Activated naive CD4-positive, alpha-beta T cell treated with anti-CD3 and anti-CD28 coated beads, Interleukin-2, amount 50 U/mL, for 24 hours (primary cell): ENCODE measurements around the gene CAPZB.
A peak's percentile ranks its signal among the peaks of the same experiment; 100 is the strongest.

Experiments
- H3K27ac Mint-ChIP-seq: one replicate; pipeline ENCODE4 v1.8.0; 2021; ENCODE audit warnings: mild to moderate bottlenecking, mixed read lengths
- H3K27me3 Mint-ChIP-seq: one replicate; pipeline ENCODE4 v1.8.0; 2021; ENCODE audit warnings: mixed read lengths
- H3K36me3 Mint-ChIP-seq: one replicate; pipeline ENCODE4 v1.8.0; 2021; ENCODE audit warnings: mixed read lengths
- H3K4me1 Mint-ChIP-seq: one replicate; pipeline ENCODE4 v1.8.0; 2021; ENCODE audit warnings: mixed read lengths
- H3K4me3 Mint-ChIP-seq: one replicate; pipeline ENCODE4 v1.8.0; 2021; ENCODE audit warnings: mild to moderate bottlenecking, mixed read lengths
- H3K9me3 Mint-ChIP-seq: one replicate; pipeline ENCODE4 v1.8.0; 2021; ENCODE audit warnings: mixed read lengths

CAPZB gene

DNA sequence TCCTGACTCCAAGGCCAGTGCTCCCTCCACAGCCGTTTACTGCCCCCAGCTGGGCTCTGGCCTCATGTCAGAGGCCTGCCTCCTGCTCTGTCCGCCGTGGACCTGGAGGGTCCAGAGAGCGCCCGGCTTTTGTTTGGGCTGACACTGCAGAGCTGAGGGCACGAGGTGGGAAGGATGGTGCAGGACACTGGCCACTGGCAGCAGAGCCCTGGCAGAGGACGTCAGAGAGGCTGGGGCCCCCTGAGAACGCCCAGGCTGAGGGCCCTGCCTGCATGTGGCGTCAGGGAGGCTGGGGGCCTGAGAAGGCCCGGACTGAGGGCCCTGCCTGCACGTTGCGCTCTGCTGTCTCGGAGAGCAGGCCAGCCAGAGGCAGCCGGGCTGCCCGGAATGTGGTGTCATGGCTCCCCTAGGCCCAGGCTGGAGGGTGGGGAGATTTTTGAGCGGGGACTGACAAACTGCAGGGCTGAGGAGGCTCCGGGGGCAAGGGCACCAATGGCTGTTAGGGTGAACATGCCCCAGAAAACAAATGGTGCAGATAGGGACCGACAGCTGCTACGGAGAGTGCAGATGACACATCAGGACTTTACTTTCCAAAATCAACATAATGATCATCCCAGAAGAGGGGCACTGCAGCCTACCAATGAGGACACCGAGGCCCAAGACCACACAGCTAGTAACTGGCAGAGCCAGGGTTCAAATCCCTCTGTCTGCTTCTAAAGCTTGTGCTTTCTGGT lies 141.6 kb downstream of the CAPZB start:
- no peaks in the 10 kb centered on the region for H3K9me3 Mint-ChIP-seq
- peaks cover 5% of the 10 kb centered on the region for H3K36me3 Mint-ChIP-seq
- H3K27ac Mint-ChIP-seq, result no peak overlapping the region
- H3K27me3 Mint-ChIP-seq, result no peaks in the 10 kb centered on the region
- H3K4me1 Mint-ChIP-seq, result peaks cover 4% of the 10 kb centered on the region
- H3K4me3 Mint-ChIP-seq, result no peak overlapping the region

DNA sequence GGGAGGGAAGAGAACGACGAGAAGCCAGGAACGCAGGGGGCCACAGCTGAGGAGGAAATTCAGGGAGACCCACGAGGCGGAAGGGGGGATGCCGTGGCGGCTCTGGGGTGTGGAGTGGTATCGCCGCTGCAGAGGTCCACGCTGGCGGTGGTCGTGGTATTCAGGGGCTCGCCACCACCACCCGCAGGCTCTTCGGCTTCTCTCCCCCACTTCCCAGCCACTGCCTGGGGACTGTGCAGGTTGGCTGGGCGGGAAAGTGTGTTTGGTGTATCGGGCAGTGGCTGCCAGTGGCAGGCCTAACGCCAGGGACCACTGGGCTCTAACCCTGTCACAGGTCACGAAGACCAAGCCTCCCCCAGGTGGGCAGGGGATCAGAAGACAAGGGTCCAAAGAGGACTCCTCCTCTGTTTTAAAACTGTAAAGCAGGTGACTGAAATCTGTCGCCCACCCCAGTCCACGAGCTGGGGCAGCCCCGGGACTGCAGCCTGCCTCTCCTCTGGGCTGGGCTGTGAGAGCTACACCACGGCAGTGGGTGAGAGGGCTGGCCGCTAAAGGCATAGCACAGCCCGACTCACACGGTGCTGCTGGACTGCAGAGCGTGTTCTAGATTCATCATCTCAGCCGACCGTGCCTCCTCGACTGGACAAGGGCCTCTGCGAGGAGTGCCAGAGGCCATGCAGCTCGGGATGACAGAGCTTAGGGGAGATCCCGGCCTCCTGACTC lies 142.3 kb downstream of the CAPZB start:
- Mint-ChIP-seq H3K4me3 (no peak overlapping the region), H3K9me3 (no peaks in the 10 kb centered on the region), H3K36me3 (peaks cover 5% of the 10 kb centered on the region), H3K27me3 (no peaks in the 10 kb centered on the region), H3K27ac (no peak overlapping the region), H3K4me1 (peaks cover 4% of the 10 kb centered on the region)

DNA sequence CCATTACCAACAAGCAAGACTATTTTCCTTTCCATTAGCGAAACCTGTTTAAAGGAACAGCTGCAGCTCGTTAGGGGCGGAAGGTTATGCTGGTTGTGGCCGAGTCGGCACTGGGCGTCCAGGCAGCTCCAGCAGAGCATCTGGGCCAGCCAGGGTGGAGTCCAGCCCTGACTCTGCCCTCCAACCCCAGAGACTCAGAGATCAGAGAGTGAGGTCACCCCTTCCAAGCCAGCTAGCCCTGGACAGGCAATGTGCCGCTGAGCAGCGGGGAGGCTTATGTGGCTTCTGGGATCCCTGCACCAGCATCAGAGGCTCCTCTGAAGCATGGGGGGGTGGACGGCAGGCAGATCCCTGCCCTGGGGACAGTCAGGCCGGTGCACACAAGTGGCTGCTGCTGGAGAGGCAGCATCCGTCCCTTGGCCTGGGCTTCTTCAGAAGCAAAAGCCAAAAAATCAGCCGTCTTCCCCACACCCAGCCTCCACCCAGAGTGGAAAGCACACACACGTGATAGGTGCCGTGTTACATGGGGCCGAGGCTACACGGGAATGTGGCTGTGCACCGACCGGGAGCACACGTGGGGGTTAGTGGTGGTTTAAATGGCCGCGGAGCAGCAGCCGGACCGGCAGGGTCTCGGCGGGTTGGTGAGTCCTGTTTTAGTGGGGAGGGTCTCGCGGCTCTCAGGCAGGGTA lies 143.1 kb downstream of the CAPZB start:
- H3K27me3 Mint-ChIP-seq, result no peaks in the 10 kb centered on the region
- no peaks in the 10 kb centered on the region for H3K9me3 Mint-ChIP-seq
- H3K27ac Mint-ChIP-seq, result no peak overlapping the region
- peaks cover 4% of the 10 kb centered on the region for H3K4me1 Mint-ChIP-seq
- H3K36me3 Mint-ChIP-seq, result peaks cover 5% of the 10 kb centered on the region
- no peak overlapping the region for H3K4me3 Mint-ChIP-seq

DNA sequence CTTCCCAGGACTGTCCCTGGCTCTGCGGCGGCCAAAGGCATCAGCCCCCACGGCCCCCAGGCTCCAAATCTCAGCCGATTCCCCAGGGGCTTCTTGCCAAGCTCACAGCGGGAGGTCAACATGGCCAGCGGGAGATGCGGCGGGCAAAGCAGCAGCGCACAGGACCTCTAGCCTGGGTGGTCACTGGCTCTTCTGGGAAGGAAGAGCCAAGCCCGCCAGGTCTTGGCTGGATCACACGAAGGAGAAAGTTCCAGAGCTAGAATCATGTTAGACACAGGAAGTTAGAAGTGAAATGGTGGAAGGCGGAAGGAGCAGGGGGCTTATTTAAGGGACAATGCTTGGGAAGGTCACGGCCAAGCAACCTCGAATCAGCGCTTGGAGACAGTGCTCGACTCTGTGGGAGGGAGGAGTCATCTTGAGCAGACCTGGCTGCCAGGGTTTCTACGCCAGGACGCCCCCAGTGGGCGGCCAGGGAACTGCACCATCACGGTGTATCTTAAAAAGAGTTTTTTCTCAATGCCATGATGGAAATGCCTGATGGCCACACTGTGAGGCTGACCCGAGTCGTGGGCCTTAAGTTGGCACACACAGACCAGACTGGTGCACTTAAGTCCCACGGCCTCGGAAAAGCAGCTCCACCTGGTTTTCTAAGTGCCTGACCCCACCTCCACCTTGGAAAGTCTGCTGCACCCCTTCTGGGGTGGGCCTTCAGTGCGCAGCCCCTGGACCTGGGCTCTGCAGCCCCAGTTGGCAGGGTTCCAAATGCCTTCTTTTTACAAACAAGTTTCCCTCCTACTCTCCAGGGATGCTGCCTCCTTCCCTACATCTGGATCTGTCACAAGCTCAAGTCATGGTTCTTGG lies 143.9 kb downstream of the CAPZB start:
- H3K27ac Mint-ChIP-seq, result peak overlapping the region; percentile 76
- H3K4me1 Mint-ChIP-seq, result peaks cover 4% of the 10 kb centered on the region
- H3K4me3 Mint-ChIP-seq, result no peak overlapping the region
- H3K9me3 Mint-ChIP-seq, result no peaks in the 10 kb centered on the region
- no peaks in the 10 kb centered on the region for H3K27me3 Mint-ChIP-seq
- H3K36me3 Mint-ChIP-seq, result peaks cover 5% of the 10 kb centered on the region

DNA sequence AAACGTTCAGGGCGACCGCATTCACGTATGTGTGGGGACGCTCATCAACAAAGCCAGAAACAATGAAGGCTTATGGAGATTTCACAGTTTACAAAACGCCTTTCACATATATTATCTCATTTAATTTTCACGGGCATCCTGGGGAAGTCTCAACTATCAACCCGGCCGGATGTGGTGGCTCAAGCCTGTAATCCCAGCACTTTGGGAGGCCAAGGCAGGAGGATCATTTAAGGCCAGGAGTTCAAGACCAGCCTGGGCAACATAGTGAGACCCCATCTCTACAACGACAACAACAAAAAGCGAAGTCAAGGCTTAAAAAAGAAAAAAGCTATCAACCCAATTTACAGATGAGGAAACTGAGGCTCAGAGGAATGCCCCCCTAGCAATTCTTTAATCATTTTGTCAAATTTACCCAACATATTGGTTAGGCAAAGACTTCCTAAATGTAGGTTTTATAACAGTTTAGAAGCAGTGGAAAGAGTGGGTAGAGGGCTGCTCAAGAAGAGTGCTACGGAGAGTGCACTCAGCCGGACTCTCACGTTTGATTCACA lies 144.9 kb downstream of the CAPZB start:
- H3K27ac Mint-ChIP-seq, result no peak overlapping the region
- H3K4me3 Mint-ChIP-seq, result no peak overlapping the region
- no peaks in the 10 kb centered on the region for H3K27me3 Mint-ChIP-seq
- H3K9me3 Mint-ChIP-seq, result no peaks in the 10 kb centered on the region
- H3K4me1 Mint-ChIP-seq, result peaks cover 4% of the 10 kb centered on the region
- peaks cover 5% of the 10 kb centered on the region for H3K36me3 Mint-ChIP-seq

DNA sequence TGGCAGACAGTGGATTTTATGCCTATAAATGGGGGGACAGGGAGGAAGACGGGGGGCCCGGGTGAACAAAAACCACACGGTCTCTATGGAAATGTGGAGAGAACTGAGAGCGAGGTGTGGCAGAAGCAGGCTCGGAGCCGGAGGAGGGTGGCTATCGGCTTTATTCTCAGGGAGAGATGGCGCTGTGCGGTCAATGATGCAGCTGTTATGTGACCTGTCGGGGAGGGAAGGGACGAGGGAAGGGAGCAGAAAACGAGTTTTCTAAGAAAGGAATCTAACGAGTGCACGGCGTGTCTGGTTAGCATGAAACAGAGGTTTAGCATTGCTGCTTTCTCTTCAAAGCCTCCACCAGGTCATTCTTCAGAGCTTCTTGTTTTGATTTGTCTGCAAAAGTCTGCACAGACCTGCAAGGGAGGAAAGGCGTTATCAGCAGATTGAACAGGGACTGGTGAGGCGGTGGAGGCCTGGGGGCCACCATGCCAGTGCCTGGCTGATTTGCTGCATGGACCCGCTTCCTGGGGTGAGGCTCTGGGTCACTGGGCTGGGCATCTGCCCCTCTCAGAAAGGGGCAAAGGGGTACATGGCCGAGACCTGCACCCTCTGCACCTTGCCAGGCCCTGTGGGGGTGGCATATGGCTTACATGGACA lies 146.0 kb downstream of the CAPZB start:
- no peak overlapping the region for H3K27ac Mint-ChIP-seq
- no peak overlapping the region for H3K4me3 Mint-ChIP-seq
- peaks cover 4% of the 10 kb centered on the region for H3K4me1 Mint-ChIP-seq
- H3K36me3 Mint-ChIP-seq, result peaks cover 5% of the 10 kb centered on the region
- H3K9me3 Mint-ChIP-seq, result no peaks in the 10 kb centered on the region
- H3K27me3 Mint-ChIP-seq, result no peaks in the 10 kb centered on the region

DNA sequence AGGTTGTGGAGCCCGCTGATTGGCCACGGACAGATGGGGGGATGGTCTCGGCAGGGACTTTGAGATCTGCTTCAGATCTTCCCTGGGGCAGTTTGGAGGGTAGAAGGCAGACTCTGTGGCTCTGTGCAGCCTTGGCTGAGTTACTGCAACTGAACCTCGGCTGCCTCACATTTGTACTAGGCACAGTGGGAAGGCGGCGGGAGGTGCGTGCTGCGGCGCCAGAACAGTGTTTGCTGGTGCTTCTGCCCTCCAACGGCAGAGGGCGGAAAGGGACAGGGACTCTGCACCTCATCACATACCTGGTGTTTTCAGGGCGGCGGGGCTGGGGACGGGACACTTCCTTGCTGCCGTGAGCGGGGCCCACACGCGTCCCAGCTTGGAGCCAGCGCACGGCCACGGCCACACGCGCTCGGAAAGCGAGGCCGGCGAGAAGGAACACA lies 147.0 kb downstream of the CAPZB start:
- Mint-ChIP-seq H3K36me3 (peaks cover 5% of the 10 kb centered on the region), H3K27me3 (no peaks in the 10 kb centered on the region), H3K27ac (no peak overlapping the region), H3K9me3 (no peaks in the 10 kb centered on the region), H3K4me3 (no peak overlapping the region), H3K4me1 (peaks cover 4% of the 10 kb centered on the region)

DNA sequence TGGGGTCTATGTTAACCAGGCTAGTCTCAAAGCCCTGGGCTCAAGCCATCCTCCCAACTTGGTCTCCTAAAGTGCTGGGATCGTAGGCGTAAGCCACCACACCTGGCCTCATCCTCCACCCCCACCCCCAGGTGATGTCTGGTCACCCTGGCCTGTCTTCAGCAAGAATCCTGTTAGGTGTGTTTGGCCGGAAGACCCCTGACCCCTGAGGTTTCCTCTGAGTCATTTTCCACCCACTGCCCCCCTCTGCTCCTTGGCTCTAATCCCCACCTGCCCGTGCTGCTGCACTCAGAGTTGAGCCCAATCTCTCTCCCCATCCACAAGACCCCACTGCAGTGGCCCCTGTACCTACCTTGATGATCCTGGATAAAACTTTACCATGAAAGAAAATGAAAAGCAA lies 148.1 kb downstream of the CAPZB start:
- H3K4me1 Mint-ChIP-seq, result peaks cover 4% of the 10 kb centered on the region
- peaks cover 3% of the 10 kb centered on the region for H3K36me3 Mint-ChIP-seq
- H3K27ac Mint-ChIP-seq, result peak overlapping the region; percentile 84
- no peaks in the 10 kb centered on the region for H3K9me3 Mint-ChIP-seq
- no peak overlapping the region for H3K4me3 Mint-ChIP-seq
- no peaks in the 10 kb centered on the region for H3K27me3 Mint-ChIP-seq

DNA sequence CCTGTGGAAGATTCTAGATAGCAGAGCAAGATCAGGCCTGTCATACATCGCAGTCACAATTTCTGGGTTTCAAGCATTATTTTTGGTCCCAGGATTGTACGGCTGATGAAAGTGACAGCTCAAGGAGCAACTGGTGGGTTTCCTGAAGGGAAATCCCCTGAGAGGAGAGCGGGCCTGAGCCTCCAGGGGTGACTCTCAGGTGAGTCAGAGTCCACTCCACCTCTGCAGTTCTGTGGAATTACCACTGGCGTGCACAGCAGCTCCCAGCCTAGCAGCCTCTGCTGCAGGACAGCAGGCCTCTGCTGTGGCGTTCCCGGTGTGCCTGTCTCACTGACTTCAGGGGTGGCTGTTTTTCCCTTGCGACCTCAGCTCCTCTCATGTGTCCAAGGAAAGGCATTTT lies 148.8 kb downstream of the CAPZB start:
- Mint-ChIP-seq H3K36me3 (peaks cover 3% of the 10 kb centered on the region), H3K27me3 (no peaks in the 10 kb centered on the region), H3K27ac (peak overlapping the region; percentile 65), H3K4me3 (no peak overlapping the region), H3K4me1 (peaks cover 4% of the 10 kb centered on the region), H3K9me3 (no peaks in the 10 kb centered on the region)

DNA sequence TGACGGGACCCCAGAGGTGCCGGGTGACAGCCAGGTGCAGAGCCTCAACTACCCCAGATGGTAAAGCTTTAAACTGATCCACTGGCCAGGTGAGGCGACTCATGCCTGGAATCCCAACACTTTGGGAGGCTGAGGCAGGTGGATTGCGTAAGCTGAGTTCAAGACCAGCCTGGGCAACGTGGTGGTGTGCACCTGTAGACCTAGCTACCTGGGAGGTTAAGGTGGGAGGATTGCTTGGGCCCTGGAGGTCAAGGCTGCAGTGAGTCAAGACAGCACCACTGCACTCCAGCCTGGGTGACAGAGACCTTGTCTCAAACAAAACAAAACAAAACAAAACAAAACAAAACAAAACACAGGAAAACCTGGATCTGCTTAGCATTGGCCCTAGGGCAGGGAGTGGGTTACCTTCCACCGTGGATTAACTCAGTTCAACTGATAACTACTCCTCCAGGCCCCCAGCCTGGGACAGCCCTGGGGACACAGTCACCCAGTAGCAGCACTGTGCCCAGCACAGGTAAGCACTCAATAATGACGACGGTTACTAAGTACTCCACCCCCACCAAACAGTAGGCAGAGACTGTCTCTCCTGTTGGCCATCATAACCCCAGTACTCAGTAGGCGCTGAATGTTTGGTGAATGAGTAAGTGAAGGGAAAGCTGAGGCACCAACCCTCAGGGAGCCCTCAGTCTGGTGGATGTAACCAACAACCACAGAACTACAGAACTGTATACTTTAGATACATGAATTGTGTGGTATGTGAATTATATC lies 151.6 kb downstream of the CAPZB start:
- no peaks in the 10 kb centered on the region for H3K9me3 Mint-ChIP-seq
- no peaks in the 10 kb centered on the region for H3K36me3 Mint-ChIP-seq

DNA sequence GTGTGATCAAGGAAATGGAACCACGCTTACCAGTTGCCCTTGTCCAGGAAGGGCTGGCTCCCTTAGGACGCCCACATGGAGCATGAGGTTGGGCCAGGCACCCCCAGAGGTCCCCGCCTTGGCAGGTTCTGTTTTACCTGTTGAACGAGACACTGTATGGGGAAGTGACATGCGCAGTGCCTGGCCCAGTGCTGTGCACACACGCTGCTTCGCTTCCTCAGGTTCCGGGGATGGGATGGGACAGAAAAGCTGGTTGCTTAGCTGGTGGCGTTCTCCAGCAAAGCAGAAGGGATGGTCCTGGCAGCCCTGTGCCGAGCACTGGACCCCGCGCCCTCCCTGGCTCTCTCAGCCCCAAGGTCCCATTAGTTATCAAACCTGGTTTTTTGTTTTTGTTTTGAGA lies 152.5 kb downstream of the CAPZB start:
- no peaks in the 10 kb centered on the region for H3K9me3 Mint-ChIP-seq
- no peak overlapping the region for H3K4me3 Mint-ChIP-seq

More for the DNA sequence above, 151.6 kb downstream of the CAPZB start:
- Mint-ChIP-seq H3K4me3 (no peak overlapping the region), H3K27ac (no peak overlapping the region), H3K4me1 (no peaks in the 10 kb centered on the region), H3K27me3 (no peaks in the 10 kb centered on the region)

DNA sequence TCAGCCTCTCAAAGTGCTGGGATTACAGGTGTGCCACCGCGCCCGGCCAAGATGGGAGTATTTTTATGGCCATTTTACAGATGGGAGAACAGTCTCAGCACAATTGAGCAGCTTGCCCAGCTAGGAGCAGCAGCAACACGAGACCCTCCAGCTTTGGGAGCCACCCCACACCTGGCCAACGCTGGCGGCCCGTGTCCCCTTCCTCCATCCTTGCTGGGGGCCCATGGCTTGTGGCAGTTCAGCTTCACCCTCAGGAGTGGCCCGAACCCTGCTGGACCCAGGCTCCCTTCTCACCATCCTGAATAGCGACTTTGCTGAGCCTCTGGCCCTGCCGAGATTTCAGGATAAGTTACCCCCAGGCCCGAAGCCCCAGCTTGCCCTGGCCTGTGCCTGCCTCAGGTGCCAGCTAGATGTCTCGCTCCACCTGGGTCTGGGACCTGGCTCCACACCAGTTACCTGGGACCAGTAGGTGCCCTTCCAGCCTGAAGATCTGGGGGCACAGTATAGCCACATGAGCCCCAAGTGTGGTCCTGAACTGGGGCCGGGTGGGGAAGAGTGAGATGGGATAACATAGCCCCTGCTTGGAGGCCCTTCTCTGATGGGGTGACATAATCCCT lies 154.0 kb downstream of the CAPZB start:
- H3K4me3 Mint-ChIP-seq, result no peak overlapping the region
- H3K27ac Mint-ChIP-seq, result no peak overlapping the region
- H3K27me3 Mint-ChIP-seq, result no peaks in the 10 kb centered on the region
- no peaks in the 10 kb centered on the region for H3K9me3 Mint-ChIP-seq
- H3K36me3 Mint-ChIP-seq, result no peaks in the 10 kb centered on the region
- H3K4me1 Mint-ChIP-seq, result no peaks in the 10 kb centered on the region

More for the DNA sequence above, 152.5 kb downstream of the CAPZB start:
- H3K27me3 Mint-ChIP-seq, result no peaks in the 10 kb centered on the region
- no peaks in the 10 kb centered on the region for H3K4me1 Mint-ChIP-seq
- no peak overlapping the region for H3K27ac Mint-ChIP-seq
- H3K36me3 Mint-ChIP-seq, result no peaks in the 10 kb centered on the region

DNA sequence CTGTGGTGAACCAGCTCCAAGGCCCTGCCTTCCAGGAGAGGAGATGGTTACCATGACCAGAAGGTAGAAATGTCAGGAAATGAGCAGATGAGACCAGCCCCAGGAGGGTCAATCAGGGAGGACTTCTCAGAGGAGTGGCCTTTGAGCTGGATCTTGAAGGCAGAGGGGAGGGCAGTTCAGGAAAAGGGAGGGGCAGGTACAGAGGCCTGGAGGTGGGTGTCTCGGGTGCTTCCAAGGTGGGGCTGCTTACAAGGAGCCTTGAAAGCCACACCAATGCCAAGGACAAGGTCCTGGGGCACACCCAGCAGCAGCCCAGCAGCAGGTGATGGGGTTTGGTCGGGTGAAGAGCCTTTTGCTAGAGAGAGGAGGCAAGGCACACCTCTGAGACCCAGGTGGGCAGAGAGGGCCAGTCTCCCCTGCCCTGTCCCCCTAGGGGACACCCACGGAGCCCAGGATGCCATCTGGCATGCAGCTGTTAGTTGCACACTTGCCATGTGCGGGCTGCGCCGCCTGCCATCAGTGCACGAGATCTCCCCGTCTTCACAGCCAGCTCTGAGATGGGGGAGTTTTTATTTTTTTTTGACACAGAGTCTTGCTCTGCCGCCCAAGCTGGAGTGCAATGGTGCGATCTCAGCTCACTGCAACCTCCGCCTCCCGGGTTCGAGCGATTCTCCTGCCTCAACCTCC lies 154.7 kb downstream of the CAPZB start:
- H3K27ac Mint-ChIP-seq, result no peak overlapping the region
- no peaks in the 10 kb centered on the region for H3K36me3 Mint-ChIP-seq
- H3K4me3 Mint-ChIP-seq, result no peak overlapping the region
- no peaks in the 10 kb centered on the region for H3K27me3 Mint-ChIP-seq
- no peaks in the 10 kb centered on the region for H3K9me3 Mint-ChIP-seq
- no peaks in the 10 kb centered on the region for H3K4me1 Mint-ChIP-seq
